Measurements from ENCODE around the gene RNF10.

RNF10 gene

GRCh38 chr12:120490833-120491512 lies 43.2 kb upstream of the RNF10 start:
- Mint-ChIP-seq H3K4me1 (peaks cover 41% of the 10 kb centered on the region), H3K4me3 (peak overlapping the region in 1 of 3 experiments; percentile 45), H3K27me3 (ENCODE audit: low read depth) (no peaks in the 10 kb centered on the region), H3K27ac (peak overlapping the region in 2 of 3 experiments; percentile 63 to 66), H3K36me3 (ENCODE audit: low read depth) (peaks cover 29% of the 10 kb centered on the region), H3K9me3 (no peaks in the 10 kb centered on the region)
- no peak for TF ChIP-seq CTCF (IDR thresholded peaks at IDR 0.05; ENCODE audit: unreplicated experiment in 3 of 3)

- Mint-ChIP-seq H3K36me3 (ENCODE audit: low read depth) (peaks cover 49% of the 10 kb centered on the region), H3K9me3 (no peaks in the 10 kb centered on the region)
These were observed 38.9 kb upstream of the RNF10 start for GRCh38 chr12:120495186-120495730.

GRCh38 chr12:120495731-120496412 lies 38.3 kb upstream of the RNF10 start, which contains the start of gene DYNLL1:
DYNLL1 (plus strand) TSS chr12:120496113; CDS start chr12:120496422, 309 bp downstream.
- Mint-ChIP-seq H3K4me3 (peak within 1 kb of the TSS; percentile 96 to 100 (median 97)), H3K36me3 (ENCODE audit: low read depth) (peaks cover 50% of the 10 kb centered on the region), H3K4me1 (peaks cover 36% of the 10 kb centered on the region), H3K9me3 (no peaks in the 10 kb centered on the region), H3K27ac (peak within 1 kb of the TSS; percentile 89 to 97 (median 92)), H3K27me3 (ENCODE audit: low read depth) (no peaks in the 10 kb centered on the region)
- no peak for TF ChIP-seq CTCF (IDR thresholded peaks at IDR 0.05; ENCODE audit: unreplicated experiment in 3 of 3)

More at GRCh38 chr12:120495186-120495730, 38.9 kb upstream of the RNF10 start:
- no peaks in the 10 kb centered on the region for H3K27me3 Mint-ChIP-seq (ENCODE audit: low read depth)
- H3K4me1 Mint-ChIP-seq: peaks cover 36% of the 10 kb centered on the region
- H3K27ac Mint-ChIP-seq: peak overlapping the region; percentile 89 to 92 (median 91)
- H3K4me3 Mint-ChIP-seq: peak overlapping the region; percentile 96 to 100 (median 97)
- TF ChIP-seq CTCF (IDR thresholded peaks at IDR 0.05; ENCODE audit: unreplicated experiment in 3 of 3): no peak

- Mint-ChIP-seq H3K9me3 (no peaks in the 10 kb centered on the region), H3K4me3 (peak overlapping the region; percentile 96 to 100 (median 97)), H3K4me1 (peaks cover 29% of the 10 kb centered on the region), H3K27me3 (ENCODE audit: low read depth) (no peaks in the 10 kb centered on the region), H3K27ac (peak overlapping the region; percentile 89 to 97 (median 92)), H3K36me3 (ENCODE audit: low read depth) (peaks cover 44% of the 10 kb centered on the region)
- TF ChIP-seq CTCF (IDR thresholded peaks at IDR 0.05; ENCODE audit: unreplicated experiment in 3 of 3): no peak
These were observed 37.5 kb upstream of the RNF10 start for GRCh38 chr12:120496413-120497340.

GRCh38 chr12:120497524-120498150 lies 36.5 kb upstream of the RNF10 start:
- no peak for TF ChIP-seq CTCF (IDR thresholded peaks at IDR 0.05; ENCODE audit: unreplicated experiment in 3 of 3)
- Mint-ChIP-seq H3K4me3 (peak overlapping the region; percentile 96 to 100 (median 97)), H3K36me3 (ENCODE audit: low read depth) (peaks cover 47% of the 10 kb centered on the region), H3K27me3 (ENCODE audit: low read depth) (no peaks in the 10 kb centered on the region), H3K9me3 (no peaks in the 10 kb centered on the region), H3K27ac (peak overlapping the region; percentile 89 to 97 (median 92)), H3K4me1 (peaks cover 29% of the 10 kb centered on the region)

Measured in nephron (organoid).